Activated T-cell treated with anti-CD3 and anti-CD28 coated beads, Interleukin-2, amount 50 U/mL, for 48 hours (primary cell): Measurements from ENCODE around the gene DNAI2.
"Not testable (repeated sequence)": the region's sequence is repeated elsewhere in the genome, so short reads cannot be mapped to it uniquely, and the experiment has no call there.

Experiments
- DNase-seq, 2 experiments: peaks; one replicate each; pipeline ENCODE4 v3.0.0-alpha.2; 2020

The DNAI2 gene

GRCh38 chr17:74276541-74277009 lies 2.5 kb downstream of the DNAI2 start:
- DNase-seq: no peak

GRCh38 chr17:74277935-74278334 lies 3.9 kb downstream of the DNAI2 start:
- DNase-seq: no peak

- not testable (repeated sequence) for DNase-seq
Measured at GRCh38 chr17:74279617-74280016, 5.6 kb downstream of the DNAI2 start.

GRCh38 chr17:74280093-74280513 lies 6.1 kb downstream of the DNAI2 start:
- DNase-seq: peak; percentile 63 to 70

- DNase-seq: no peak
Measured at GRCh38 chr17:74281799-74282198, 7.8 kb downstream of the DNAI2 start.

GRCh38 chr17:74282274-74282586 lies 8.2 kb downstream of the DNAI2 start:
- DNase-seq: not testable (repeated sequence)

GRCh38 chr17:74282587-74283370 lies 8.7 kb downstream of the DNAI2 start:
- peak; percentile 78 to 81 for DNase-seq

- DNase-seq: peak; percentile 64 to 66
Measured at GRCh38 chr17:74283371-74283673, 9.3 kb downstream of the DNAI2 start.

GRCh38 chr17:74287031-74287602 lies 13.1 kb downstream of the DNAI2 start:
- no peak for DNase-seq

- peak; percentile 53 to 65 for DNase-seq
Measured at GRCh38 chr17:74288785-74289184, 14.8 kb downstream of the DNAI2 start.

GRCh38 chr17:74289688-74290087 lies 15.7 kb downstream of the DNAI2 start:
- no peak for DNase-seq

GRCh38 chr17:74290340-74290739 lies 16.3 kb downstream of the DNAI2 start:
- DNase-seq: no peak

GRCh38 chr17:74292495-74292894 lies 18.5 kb downstream of the DNAI2 start:
- no peak for DNase-seq

- no peak for DNase-seq
Measured at GRCh38 chr17:74295625-74296547, 21.9 kb downstream of the DNAI2 start.

- peak; percentile 56 to 57 for DNase-seq
Measured at GRCh38 chr17:74296548-74296936, 22.5 kb downstream of the DNAI2 start.

- DNase-seq: peak; percentile 65 to 74
Measured at GRCh38 chr17:74297941-74298340, 23.9 kb downstream of the DNAI2 start.

- no peak for DNase-seq
Measured at GRCh38 chr17:74298778-74299177, 24.7 kb downstream of the DNAI2 start.

- no peak for DNase-seq
Measured at GRCh38 chr17:74299226-74300009, 25.4 kb downstream of the DNAI2 start.

- no peak for DNase-seq
Measured at GRCh38 chr17:74303305-74303704, 29.3 kb downstream of the DNAI2 start.

GRCh38 chr17:74304184-74304583 lies 30.1 kb downstream of the DNAI2 start:
- no peak for DNase-seq

GRCh38 chr17:74305865-74306654 lies 32.0 kb downstream of the DNAI2 start:
- no peak for DNase-seq
